ENCODE data around the gene TRAM1L1.

- TF ChIP-seq POLR2A (IDR thresholded peaks at IDR 0.05) (no peak), POLR2AphosphoS5 (IDR thresholded peaks at IDR 0.05) (no peak), CTCF (IDR thresholded peaks at IDR 0.05) (no peak)
Observed at GRCh38 chr4:117084866-117085701, at the start of gene TRAM1L1.

Measured in stomach (tissue), 4 donors.